BJ (cell line): Measurements from ENCODE around the gene SLC9A5. TPM values are rescaled to one million over a fixed set of nuclear protein-coding genes. Genes with fewer than 3 reads are reported as not detected.

Experiments
- CTCF ChIA-PET: fragments of 350-600 bp; formaldehyde crosslinking; extraction: SDS; loops from one replicate; lab custom pipeline; 2021; ENCODE audit warnings: antibody characterized with exemption, inconsistent platforms; lab: Yijun Ruan, JAX
- POLR2A ChIA-PET: fragments of 300-600 bp; sonication (Branson Sonifier 250); formaldehyde crosslinking; extraction: SDS; loops from one replicate; lab custom pipeline; 2021; ENCODE audit warnings: antibody characterized with exemption; lab: Charles Lee
- DNase-seq: peaks from one replicate; pipeline ENCODE4 v3.0.0-alpha.2; 2011; ENCODE audit warnings: low read depth
- H3K27me3 ChIP-seq: 2 replicates; pipeline ENCODE4 v1.6.0; 2011; ENCODE audit warnings: low read length; ENCODE audit not compliant: control insufficient read depth, insufficient read depth
- H3K36me3 ChIP-seq: 2 replicates; pipeline ENCODE4 v1.5.1; 2011; ENCODE audit warnings: low read length; ENCODE audit not compliant: control insufficient read depth, insufficient read depth
- H3K4me3 ChIP-seq: 2 replicates; pipeline ENCODE4 v1.5.1; 2011; ENCODE audit warnings: low read depth, mild to moderate bottlenecking, control low read depth, low read length
- CTCF ChIP-seq: IDR thresholded peaks from 2 replicates; pipeline ENCODE4 v1.5.1; 2011; ENCODE audit warnings: low read depth, mild to moderate bottlenecking, control low read depth, inconsistent platforms, low read length, moderate library complexity; ENCODE audit not compliant: insufficient read depth
- polyA plus RNA-seq: library from polyadenylated mRNA; depleted of rRNA; stranded (reverse); fragments of >200 nt; gene quantifications from 2 replicates; pipeline ENCODE4 v1.2.3, GENCODE V29; 2011

The SLC9A5 gene
- polyA plus RNA-seq, 1 experiment = 2.6 TPM

DNA sequence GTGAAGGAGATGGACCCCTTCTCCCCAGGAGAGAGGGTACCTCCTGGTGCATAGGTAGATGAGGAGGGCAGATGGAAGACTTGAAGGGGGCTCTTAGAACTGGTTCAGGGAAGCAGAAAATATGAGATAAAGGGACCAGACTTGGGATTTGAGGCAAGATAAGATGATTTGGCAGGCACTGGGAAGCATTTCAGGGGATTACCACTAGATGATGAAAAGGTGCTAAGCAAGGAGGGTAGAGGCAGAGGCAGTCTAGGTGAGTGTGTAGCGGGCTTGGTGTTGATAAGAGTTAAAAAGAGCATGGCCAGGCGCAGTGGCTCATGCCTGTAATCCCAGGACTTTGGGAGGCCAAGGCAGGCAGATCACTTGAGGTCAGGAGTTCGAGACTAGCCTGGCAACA lies 14.4 kb downstream of the SLC9A5 start:
- POLR2A ChIA-PET = no interaction called here
- H3K4me3 ChIP-seq = no peak overlapping the region
- no peak for TF ChIP-seq CTCF
- H3K27me3 ChIP-seq = no peaks in the 10 kb centered on the region
- no peaks in the 10 kb centered on the region for H3K36me3 ChIP-seq
- no peak for DNase-seq
- CTCF ChIA-PET = interaction anchor here (1.4 to 1.8 kb wide), 2 partner anchors 13 to 76 kb away, joined by 3 to 4 read pairs; no protein-coding TSS in a partner anchor

GRCh38 chr16:67264277-67264676 lies 15.5 kb downstream of the SLC9A5 start:
- Histone ChIP-seq H3K4me3 (no peak overlapping the region), H3K36me3 (no peaks in the 10 kb centered on the region), H3K27me3 (no peaks in the 10 kb centered on the region)
- CTCF ChIA-PET = interaction anchor here (0.7 to 2.0 kb wide), 4 partner anchors 12 to 434 kb away, joined by 4 to 6 read pairs (median 5); partner anchors contain the start of gene NAE1
- 0 out of 2 replicates have a peak, but pooled peaks have one; percentile 2 for TF ChIP-seq CTCF
- POLR2A ChIA-PET = no interaction called here
- no peak for DNase-seq

DNA sequence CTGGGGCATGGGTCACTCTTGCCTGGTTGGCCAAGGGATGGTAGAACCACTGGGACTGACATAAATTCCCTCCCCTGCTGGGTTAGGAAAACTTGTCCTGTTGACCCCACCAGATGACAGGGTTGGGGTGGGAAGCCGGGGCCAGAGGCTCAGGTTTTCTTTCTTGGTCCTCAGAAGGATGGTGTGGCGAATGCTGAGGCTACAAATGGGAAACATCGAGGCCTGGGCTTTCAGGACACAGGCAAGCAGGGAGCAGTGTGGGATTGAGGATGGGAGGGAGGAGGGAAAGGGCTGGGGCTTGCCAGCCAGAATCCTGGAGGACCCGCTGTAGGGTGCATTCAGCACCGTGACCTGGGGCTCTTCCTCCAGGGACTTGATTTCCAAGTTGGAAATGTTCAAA lies 16.1 kb downstream of the SLC9A5 start:
- H3K4me3 ChIP-seq = no peak overlapping the region
- no peaks in the 10 kb centered on the region for H3K27me3 ChIP-seq
- no peak for TF ChIP-seq CTCF
- DNase-seq = no peak
- POLR2A ChIA-PET = no interaction called here
- CTCF ChIA-PET = interaction anchor here (1.0 to 2.0 kb wide), 5 partner anchors 11 to 73 kb away, joined by 3 to 6 read pairs (median 4); no protein-coding TSS in a partner anchor
- no peaks in the 10 kb centered on the region for H3K36me3 ChIP-seq

DNA sequence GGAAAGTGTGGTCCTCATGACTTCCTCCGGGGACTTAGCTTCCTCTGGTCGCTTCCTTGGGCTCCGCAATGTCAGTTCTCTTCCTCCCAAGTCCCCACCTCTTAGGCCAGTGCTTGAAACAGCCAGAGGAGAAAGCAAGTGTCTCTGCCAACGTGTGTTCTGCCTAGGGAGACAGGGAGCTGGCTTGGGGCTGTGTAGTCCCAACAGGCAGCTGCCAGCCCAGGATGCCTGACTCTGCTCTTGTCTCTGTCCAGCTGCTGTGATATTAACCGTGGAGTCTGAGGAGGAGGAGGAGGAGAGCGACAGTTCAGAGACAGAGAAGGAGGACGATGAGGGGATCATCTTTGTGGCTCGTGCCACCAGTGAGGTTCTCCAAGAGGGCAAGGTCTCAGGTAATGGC lies 17.1 kb downstream of the SLC9A5 start:
- Histone ChIP-seq H3K27me3 (no peaks in the 10 kb centered on the region), H3K4me3 (no peak overlapping the region), H3K36me3 (no peaks in the 10 kb centered on the region)
- DNase-seq = no peak
- ChIA-PET CTCF (interaction anchor here (0.7 to 2.0 kb wide), 10 partner anchors 13 to 162 kb away, joined by 3 to 6 read pairs (median 3); partner anchors contain the start of genes KCTD19 and LRRC36), POLR2A (no interaction called here)
- TF ChIP-seq CTCF = no peak

DNA sequence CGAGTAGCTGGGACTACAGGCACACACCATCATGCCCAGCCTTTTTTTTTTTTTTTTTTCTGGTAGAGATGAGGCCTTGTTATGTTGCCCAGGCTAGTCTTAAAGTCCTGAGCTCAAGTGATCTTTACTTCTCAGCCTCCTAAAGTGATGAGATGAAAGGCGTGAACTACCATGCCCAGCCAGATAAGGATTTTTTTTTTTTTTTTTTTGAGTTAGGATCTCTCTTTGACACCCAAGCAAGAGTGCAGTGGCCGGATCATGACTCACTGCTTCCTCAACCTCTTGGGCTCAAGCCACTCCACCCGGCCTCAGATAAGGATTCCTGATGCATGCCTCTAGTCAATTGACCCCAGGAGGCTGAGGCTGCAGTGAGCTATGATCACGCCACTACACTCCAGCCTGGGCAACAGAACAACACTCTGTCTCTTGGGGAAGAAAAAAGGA lies 19.4 kb downstream of the SLC9A5 start:
- POLR2A ChIA-PET = interaction anchor here (1.0 kb wide), 1 partner anchor 23 kb away, joined by 3 read pairs; no protein-coding TSS in a partner anchor
- no peaks in the 10 kb centered on the region; the same call in 1 of the 2 replicates for H3K36me3 ChIP-seq
- no peaks in the 10 kb centered on the region for H3K27me3 ChIP-seq
- TF ChIP-seq CTCF = no peak
- CTCF ChIA-PET = interaction anchor here (0.6 to 1.9 kb wide), 5 partner anchors 70 to 333 kb away, joined by 3 to 6 read pairs (median 4); no protein-coding TSS in a partner anchor
- peak; percentile 60 for DNase-seq
- H3K4me3 ChIP-seq = no peak overlapping the region
